HepG2 (cell line): ENCODE data around the gene PKDREJ. TPM values are rescaled to one million over a fixed set of nuclear protein-coding genes. Genes with fewer than 3 reads are reported as not detected.

ENCODE experiments used
- BRF2 ChIP-seq: sonication (generic); formaldehyde crosslinking; IDR thresholded peaks from 2 replicates; pipeline ENCODE4 v1.8.1; 2022; ENCODE audit warnings: mild to moderate bottlenecking, missing genetic modification reagents
- HNRNPH1 ChIP-seq: fragments of 200-400 bp; formaldehyde crosslinking; optimal IDR thresholded peaks from 2 replicates; pipeline ENCODE3; 2017; ENCODE audit warnings: mild to moderate bottlenecking, low read depth, low read length
- MIER3 ChIP-seq: IDR thresholded peaks from 2 replicates; pipeline ENCODE4 v1.6.1; 2016; ENCODE audit warnings: missing compliant biosample characterization, borderline replicate concordance
- MXD4 ChIP-seq: IDR thresholded peaks from 2 replicates; pipeline ENCODE4 v1.6.1; 2016; ENCODE audit warnings: mild to moderate bottlenecking, missing biosample characterization, missing genetic modification reagents
- MYNN ChIP-seq: sonication (generic); formaldehyde crosslinking; IDR thresholded peaks from 2 replicates; pipeline ENCODE4 v1.4.0; 2020; ENCODE audit warnings: mild to moderate bottlenecking, low read depth, missing genetic modification reagents
- SNAPC4 ChIP-seq: sonication (generic); formaldehyde crosslinking; IDR thresholded peaks from 2 replicates; pipeline ENCODE4 v1.4.0; 2020; ENCODE audit warnings: mild to moderate bottlenecking, missing genetic modification reagents
- ZBTB34 ChIP-seq: sonication (generic); formaldehyde crosslinking; IDR thresholded peaks from 2 replicates; pipeline ENCODE4 v1.8.0; 2022; ENCODE audit warnings: mild to moderate bottlenecking, missing genetic modification reagents
- ZNF235 ChIP-seq: sonication (generic); formaldehyde crosslinking; IDR thresholded peaks from 2 replicates; pipeline ENCODE4 v1.8.1; 2023; ENCODE audit warnings: mild to moderate bottlenecking, missing genetic modification reagents, borderline replicate concordance
- ZNF281 ChIP-seq: sonication (generic); formaldehyde crosslinking; IDR thresholded peaks from 2 replicates; pipeline ENCODE4 v1.4.0; 2020; ENCODE audit warnings: missing genetic modification reagents, borderline replicate concordance
- ZNF644 ChIP-seq: IDR thresholded peaks from 2 replicates; pipeline ENCODE4 v1.6.1; 2016; ENCODE audit warnings: low read depth
- polyA plus RNA-seq, 8 experiments: library from polyadenylated mRNA; depleted of rRNA in 3 of 8; stranded (reverse) in 7 of 8; unstranded in 1 of 8; fragments of >200 nt; fragmentation: Illumina TruSeq in 4 of 8; extraction: Trizol in 4 of 8; gene quantifications; 2 replicates each; pipeline versions ENCODE4 v1.2.1 to v1.2.3, GENCODE V29; 2011 to 2016; ENCODE audit warnings: low read depth in 4 of 8, missing spikeins in 1 of 8, mixed read lengths in 1 of 8; ENCODE audit not compliant: insufficient read depth in 1 of 8
- total RNA-seq, 5 experiments: library from RNA; depleted of rRNA; stranded (reverse); fragments of >200 nt; fragmentation: Illumina TruSeq; extraction: Trizol; gene quantifications; 2 replicates each; pipeline ENCODE4 v1.2.3, GENCODE V29; 2016; ENCODE audit warnings: low read depth in 1 of 5
- TF ChIP-seq, protein P1 (sequence below): sonication (generic); formaldehyde crosslinking; IDR thresholded peaks from 2 replicates; pipeline ENCODE4 v1.4.0; 2020; ENCODE audit warnings: missing genetic modification reagents

PKDREJ gene
- total and polyA plus RNA-seq, 2 of the 13 experiments (the other 11 are each of a cell fraction or from before 2014, with no cell fraction given): not detected

- TF ChIP-seq ZNF281 (CRISPR knock-in tag) (no peak), MYNN (peak; percentile 28; the same call in 1 of the 2 replicates), HNRNPH1 (no peak), BRF2 (peak; percentile 80; the same call in 1 of the 2 replicates), MXD4 (CRISPR knock-in tag) (peak; percentile 70; the same call in 1 of the 2 replicates), ZNF235 (no peak), MIER3 (CRISPR knock-in tag) (no peak), SNAPC4 (CRISPR knock-in tag) (peak; percentile 74; the same call in 1 of the 2 replicates), ZBTB34 (CRISPR knock-in tag) (peak; percentile 61; the same call in 1 of the 2 replicates), ZNF644 (no peak)
- TF ChIP-seq, protein P1, sequence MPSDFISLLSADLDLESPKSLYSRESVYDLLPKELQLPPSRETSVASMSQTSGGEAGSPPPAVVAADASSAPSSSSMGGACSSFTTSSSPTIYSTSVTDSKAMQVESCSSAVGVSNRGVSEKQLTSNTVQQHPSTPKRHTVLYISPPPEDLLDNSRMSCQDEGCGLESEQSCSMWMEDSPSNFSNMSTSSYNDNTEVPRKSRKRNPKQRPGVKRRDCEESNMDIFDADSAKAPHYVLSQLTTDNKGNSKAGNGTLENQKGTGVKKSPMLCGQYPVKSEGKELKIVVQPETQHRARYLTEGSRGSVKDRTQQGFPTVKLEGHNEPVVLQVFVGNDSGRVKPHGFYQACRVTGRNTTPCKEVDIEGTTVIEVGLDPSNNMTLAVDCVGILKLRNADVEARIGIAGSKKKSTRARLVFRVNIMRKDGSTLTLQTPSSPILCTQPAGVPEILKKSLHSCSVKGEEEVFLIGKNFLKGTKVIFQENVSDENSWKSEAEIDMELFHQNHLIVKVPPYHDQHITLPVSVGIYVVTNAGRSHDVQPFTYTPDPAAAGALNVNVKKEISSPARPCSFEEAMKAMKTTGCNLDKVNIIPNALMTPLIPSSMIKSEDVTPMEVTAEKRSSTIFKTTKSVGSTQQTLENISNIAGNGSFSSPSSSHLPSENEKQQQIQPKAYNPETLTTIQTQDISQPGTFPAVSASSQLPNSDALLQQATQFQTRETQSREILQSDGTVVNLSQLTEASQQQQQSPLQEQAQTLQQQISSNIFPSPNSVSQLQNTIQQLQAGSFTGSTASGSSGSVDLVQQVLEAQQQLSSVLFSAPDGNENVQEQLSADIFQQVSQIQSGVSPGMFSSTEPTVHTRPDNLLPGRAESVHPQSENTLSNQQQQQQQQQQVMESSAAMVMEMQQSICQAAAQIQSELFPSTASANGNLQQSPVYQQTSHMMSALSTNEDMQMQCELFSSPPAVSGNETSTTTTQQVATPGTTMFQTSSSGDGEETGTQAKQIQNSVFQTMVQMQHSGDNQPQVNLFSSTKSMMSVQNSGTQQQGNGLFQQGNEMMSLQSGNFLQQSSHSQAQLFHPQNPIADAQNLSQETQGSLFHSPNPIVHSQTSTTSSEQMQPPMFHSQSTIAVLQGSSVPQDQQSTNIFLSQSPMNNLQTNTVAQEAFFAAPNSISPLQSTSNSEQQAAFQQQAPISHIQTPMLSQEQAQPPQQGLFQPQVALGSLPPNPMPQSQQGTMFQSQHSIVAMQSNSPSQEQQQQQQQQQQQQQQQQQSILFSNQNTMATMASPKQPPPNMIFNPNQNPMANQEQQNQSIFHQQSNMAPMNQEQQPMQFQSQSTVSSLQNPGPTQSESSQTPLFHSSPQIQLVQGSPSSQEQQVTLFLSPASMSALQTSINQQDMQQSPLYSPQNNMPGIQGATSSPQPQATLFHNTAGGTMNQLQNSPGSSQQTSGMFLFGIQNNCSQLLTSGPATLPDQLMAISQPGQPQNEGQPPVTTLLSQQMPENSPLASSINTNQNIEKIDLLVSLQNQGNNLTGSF (CRISPR knock-in tag): 0 out of 2 replicates have a peak, but pooled peaks have one; percentile 22
Observed at GRCh38 chr22:46296257-46297150, 33.4 kb upstream of the PKDREJ start, which contains the start of gene GTSE1 (continued).
